AG04449 (cell line): ENCODE data around the gene TCF20.

Experiments used
- CTCF ChIA-PET: fragments of 350-600 bp; formaldehyde crosslinking; extraction: SDS; loops from one replicate; lab custom pipeline; 2021; ENCODE audit warnings: antibody characterized with exemption; lab: Yijun Ruan, JAX
- POLR2A ChIA-PET: fragments of 400-600, 350-600 bp; formaldehyde crosslinking; extraction: SDS; loops from one replicate; lab custom pipeline; 2020; ENCODE audit warnings: antibody characterized with exemption, inconsistent platforms; lab: Yijun Ruan, JAX
- DNase-seq: peaks from one replicate; pipeline ENCODE4 v3.0.0-alpha.2; 2010; ENCODE audit warnings: low read depth, low spot score
- H3K4me3 ChIP-seq: 2 replicates; pipeline ENCODE4 v1.5.1; 2011; ENCODE audit warnings: low read depth, mild to moderate bottlenecking, control low read depth, low read length
- CTCF ChIP-seq: IDR thresholded peaks from one replicate; pipeline ENCODE4 v1.5.1; 2011; ENCODE audit warnings: mild to moderate bottlenecking, moderate library complexity, low read length, control low read depth, inconsistent platforms; ENCODE audit not compliant: insufficient read depth; ENCODE audit errors: missing control alignments

The TCF20 gene

GRCh38 chr22:42308892-42309468 is 38.5 kb upstream of the TCF20 start:
- ChIA-PET CTCF (no interaction called here), POLR2A (no interaction called here)
- no peak for DNase-seq
- TF ChIP-seq CTCF, result no peak
- no peak overlapping the region for H3K4me3 ChIP-seq

- no peak overlapping the region for H3K4me3 ChIP-seq
- no peak for TF ChIP-seq CTCF
- POLR2A ChIA-PET, result no interaction called here
- no peak for DNase-seq
- CTCF ChIA-PET, result no interaction called here
Observed at GRCh38 chr22:42307806-42308563, 37.5 kb upstream of the TCF20 start.

- no peak for DNase-seq
- POLR2A ChIA-PET, result no interaction called here
- CTCF ChIA-PET, result no interaction called here
- TF ChIP-seq CTCF, result no peak
- no peak overlapping the region for H3K4me3 ChIP-seq
Observed at GRCh38 chr22:42306010-42306409, 35.6 kb upstream of the TCF20 start.

GRCh38 chr22:42304324-42304790 is 33.9 kb upstream of the TCF20 start:
- no peak for TF ChIP-seq CTCF
- DNase-seq, result no peak
- ChIA-PET CTCF (no interaction called here), POLR2A (interaction anchor here (0.6 kb wide), 1 partner anchor 10 kb away, joined by 3 read pairs; no protein-coding TSS in a partner anchor)
- H3K4me3 ChIP-seq, result no peak overlapping the region

GRCh38 chr22:42303396-42304323 is 33.2 kb upstream of the TCF20 start:
- ChIA-PET POLR2A (interaction anchor here (0.6 kb wide), 1 partner anchor 10 kb away, joined by 3 read pairs; no protein-coding TSS in a partner anchor), CTCF (no interaction called here)
- no peak for TF ChIP-seq CTCF
- no peak overlapping the region for H3K4me3 ChIP-seq
- DNase-seq, result no peak
